Cardiac fibroblast (primary cell): Measurements from ENCODE around the gene DNAJB2.

ENCODE experiments used
- DNase-seq, 2 donors: peaks; one replicate each; pipeline versions ENCODE4 v3.0.0 to v3.0.0-alpha.2; 2010; ENCODE audit warnings: low read depth in 2 of 2
- H3K4me3 ChIP-seq, 2 donors: replicated peaks in 1 of 2; 1 replicate in 1 of 2; 2 replicates in 1 of 2; pipeline ENCODE4 v1.5.1; 2011; ENCODE audit warnings: low read depth in 2 of 2, low read length in 2 of 2, mild to moderate bottlenecking in 2 of 2, moderate library complexity in 1 of 2
- CTCF ChIP-seq: IDR thresholded peaks from one replicate; pipeline ENCODE4 v1.5.1; 2011; ENCODE audit warnings: low read depth, mild to moderate bottlenecking, low read length, inconsistent platforms

Gene DNAJB2

GRCh38 chr2:219271021-219271420 lies 8.1 kb upstream of the DNAJB2 start:
- no peak for DNase-seq
- TF ChIP-seq CTCF = no peak
- H3K4me3 ChIP-seq = no peak overlapping the region

- TF ChIP-seq CTCF = no peak
- DNase-seq = no peak
- H3K4me3 ChIP-seq = no peak overlapping the region
Observed at GRCh38 chr2:219272356-219272755, 6.8 kb upstream of the DNAJB2 start.

- DNase-seq = no peak
- H3K4me3 ChIP-seq = no peak overlapping the region
- TF ChIP-seq CTCF = no peak
Observed at GRCh38 chr2:219272995-219273394, 6.2 kb upstream of the DNAJB2 start.

DNA sequence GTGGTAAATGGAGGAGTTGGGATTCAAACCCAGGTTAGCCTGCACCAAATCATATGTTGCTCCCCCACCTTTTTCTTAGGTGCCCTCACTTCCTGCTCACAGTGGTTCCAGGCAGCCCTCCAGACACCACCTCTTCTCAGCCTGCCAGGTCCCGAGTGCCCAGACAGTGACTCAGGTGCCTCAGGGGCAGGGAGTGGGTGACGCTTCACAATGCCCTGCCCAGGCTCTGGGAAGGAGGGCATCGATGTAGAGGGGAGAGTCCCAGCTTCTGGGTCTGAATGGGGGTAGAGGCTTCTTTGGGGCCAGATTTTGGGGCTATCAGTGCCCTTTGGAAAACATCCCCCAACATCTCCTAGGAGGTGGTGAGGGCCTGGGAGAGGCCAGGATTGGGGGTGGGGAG lies 5.2 kb upstream of the DNAJB2 start:
- no peak for TF ChIP-seq CTCF
- H3K4me3 ChIP-seq = no peak overlapping the region

DNA sequence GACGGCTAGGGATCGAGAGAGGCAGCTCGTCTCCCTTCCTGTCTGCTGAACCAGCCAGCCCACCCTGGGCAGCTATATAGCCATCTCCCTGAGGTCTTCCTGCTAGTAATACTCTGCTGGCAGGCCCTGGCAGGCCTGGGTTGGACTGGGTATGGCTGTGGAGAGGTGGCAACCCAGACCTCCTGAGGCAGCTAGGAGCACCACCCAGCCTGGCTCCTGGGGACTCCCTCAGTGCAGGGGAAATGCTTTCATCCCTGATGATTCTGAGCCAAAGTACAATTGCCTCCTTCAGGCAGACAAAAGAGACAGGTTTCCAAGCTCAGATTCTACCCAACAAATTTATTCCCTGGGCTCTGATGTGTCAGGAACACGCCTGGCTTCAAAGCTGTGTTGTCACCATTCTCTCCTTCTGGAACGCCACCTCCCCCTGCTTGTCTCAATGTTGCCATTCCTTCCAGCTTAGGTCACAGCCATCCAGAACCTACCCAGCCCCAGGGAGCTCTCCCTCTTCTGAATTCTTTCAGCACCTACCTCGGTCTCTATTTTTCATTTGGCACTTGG lies 4.7 kb upstream of the DNAJB2 start:
- peak; percentile 70 to 90 for DNase-seq
- TF ChIP-seq CTCF = no peak
- H3K4me3 ChIP-seq = no peak overlapping the region

More for the DNA sequence above, 5.2 kb upstream of the DNAJB2 start:
- peak in 1 of 2 donors; percentile 46 for DNase-seq

- peak; percentile 99 for TF ChIP-seq CTCF
- H3K4me3 ChIP-seq = no peak overlapping the region
- DNase-seq = peak; percentile 80 to 84
Observed at GRCh38 chr2:219277703-219278654, 1.2 kb upstream of the DNAJB2 start.
